Lower lobe of right lung (tissue), 2 donors: Measurements from ENCODE around the gene ORMDL3. TPM values are rescaled to one million over a fixed set of nuclear protein-coding genes. Genes with fewer than 3 reads are reported as not detected.

Source experiments
- ATAC-seq, 2 donors: fragments of 200-7000 bp; cut with Tn5 transposase; one replicate each; pipeline ENCODE4 v1.9.1; 2020 to 2022; ENCODE audit warnings: mild to moderate bottlenecking in 2 of 2, moderate library complexity in 2 of 2
- DNase-seq: peaks from one replicate; pipeline ENCODE4 v3.0.0-alpha.2; 2020
- H3K27ac ChIP-seq: fragments of 200-600 bp; one replicate; pipeline ENCODE4 v1.8.0; 2022
- H3K27me3 ChIP-seq: fragments of 200-600 bp; one replicate; pipeline ENCODE4 v1.8.0; 2022; ENCODE audit warnings: low read depth
- H3K36me3 ChIP-seq: fragments of 200-600 bp; one replicate; pipeline ENCODE4 v1.8.0; 2022; ENCODE audit warnings: mild to moderate bottlenecking
- H3K4me1 ChIP-seq: fragments of 200-600 bp; one replicate; pipeline ENCODE4 v1.8.0; 2022
- H3K4me3 ChIP-seq: fragments of 200-600 bp; one replicate; pipeline ENCODE4 v1.8.0; 2022; ENCODE audit warnings: mild to moderate bottlenecking
- H3K9me3 ChIP-seq: fragments of 200-600 bp; one replicate; pipeline ENCODE4 v1.8.0; 2022
- CTCF ChIP-seq: fragments of 200-600 bp; IDR thresholded peaks from one replicate; pipeline ENCODE4 v1.8.0; 2022; ENCODE audit warnings: antibody characterized with exemption, mild to moderate bottlenecking
- intact Hi-C: fragments of 100-400 bp; cut with DNase I; formaldehyde crosslinking; loops from one replicate; pipeline ENCODE4 v1.11.0; 2022
- total RNA-seq: library from RNA; stranded (reverse); fragmentation: NEBNext Ultra II Directional; extraction: Animal tissue kit (Norgen Biotek cat#: 25700); gene quantifications from one replicate; pipeline ENCODE4 v1.2.1, GENCODE V29; 2021
- donor health status: DM: no; HTN: yes; CAD: no; lungs with severe emphysema.

Gene ORMDL3
- total RNA-seq, 1 donor from 2014 or later: 61.3 TPM

- H3K4me1 ChIP-seq: peaks cover 36% of the 10 kb centered on the region
- no peaks in the 10 kb centered on the region for H3K9me3 ChIP-seq
- peaks cover 50% of the 10 kb centered on the region for H3K36me3 ChIP-seq
- ATAC-seq (no peak), DNase-seq (no peak)
- H3K27ac ChIP-seq: no peak overlapping the region
- intact Hi-C loops: no loop called here
- H3K4me3 ChIP-seq: no peak overlapping the region
- H3K27me3 ChIP-seq: no peaks in the 10 kb centered on the region
- TF ChIP-seq CTCF: no peak
Measured at GRCh38 chr17:39923230-39923629, 4.2 kb downstream of the ORMDL3 start.

GRCh38 chr17:39922006-39922405, 5.4 kb downstream of the ORMDL3 start:
- Histone ChIP-seq H3K36me3 (peaks cover 50% of the 10 kb centered on the region), H3K4me1 (peaks cover 31% of the 10 kb centered on the region)

GRCh38 chr17:39921323-39921722, 6.1 kb downstream of the ORMDL3 start:
- H3K36me3 ChIP-seq: peaks cover 50% of the 10 kb centered on the region
- TF ChIP-seq CTCF: no peak
- intact Hi-C loops: no loop called here
- no peak for DNase-seq
- no peaks in the 10 kb centered on the region for H3K9me3 ChIP-seq
- H3K27me3 ChIP-seq: no peaks in the 10 kb centered on the region
- no peak for ATAC-seq
- peaks cover 26% of the 10 kb centered on the region for H3K4me1 ChIP-seq
- H3K27ac ChIP-seq: no peak overlapping the region
- no peak overlapping the region for H3K4me3 ChIP-seq

More at GRCh38 chr17:39922006-39922405, 5.4 kb downstream of the ORMDL3 start:
- Histone ChIP-seq H3K27ac (no peak overlapping the region), H3K9me3 (no peaks in the 10 kb centered on the region), H3K4me3 (no peak overlapping the region), H3K27me3 (no peaks in the 10 kb centered on the region)
- no peak for TF ChIP-seq CTCF
- ATAC-seq: no peak
- no peak for DNase-seq
- intact Hi-C loops: no loop called here

- no peaks in the 10 kb centered on the region for H3K9me3 ChIP-seq
- DNase-seq (no peak), ATAC-seq (no peak)
- H3K27ac ChIP-seq: no peak overlapping the region
- H3K4me1 ChIP-seq: peaks cover 18% of the 10 kb centered on the region
- peaks cover 50% of the 10 kb centered on the region for H3K36me3 ChIP-seq
- H3K4me3 ChIP-seq: no peak overlapping the region
- intact Hi-C loops: no loop called here
- no peak for TF ChIP-seq CTCF
- H3K27me3 ChIP-seq: no peaks in the 10 kb centered on the region
Measured at GRCh38 chr17:39920218-39921210, 6.9 kb downstream of the ORMDL3 start.

- Histone ChIP-seq H3K9me3 (no peaks in the 10 kb centered on the region), H3K27me3 (no peaks in the 10 kb centered on the region), H3K36me3 (peaks cover 50% of the 10 kb centered on the region), H3K4me1 (peaks cover 4% of the 10 kb centered on the region), H3K27ac (no peak overlapping the region), H3K4me3 (no peak overlapping the region)
- no peak for TF ChIP-seq CTCF
- no peak for ATAC-seq
- DNase-seq: no peak
- intact Hi-C loops: no loop called here
Measured at GRCh38 chr17:39919087-39919683, 8.2 kb downstream of the ORMDL3 start.
